ENCODE measurements around the gene ECI1.

GRCh38 chr16:2204416-2205103, 46.8 kb downstream of the ECI1 start:
- TF ChIP-seq CTCF (IDR thresholded peaks at IDR 0.05 in 4 of 5, conservative IDR thresholded peaks at IDR 0.05 in 1 of 5) (no peak), POLR2A (IDR thresholded peaks at IDR 0.05) (no peak)

Measured in gastrocnemius medialis (tissue), 4 donors.